HepG2 (cell line): ENCODE results near the gene CDC25C. TPM values are rescaled to one million over a fixed set of nuclear protein-coding genes. Genes with fewer than 3 reads are reported as not detected.

ENCODE experiments used
- CBX5 ChIP-seq: sonication (generic); formaldehyde crosslinking; IDR thresholded peaks from 2 replicates; pipeline ENCODE4 v1.4.0; 2020; ENCODE audit warnings: missing genetic modification reagents, borderline replicate concordance
- GFI1 ChIP-seq: sonication (generic); formaldehyde crosslinking; IDR thresholded peaks from 2 replicates; pipeline ENCODE4 v1.5.0; 2020; ENCODE audit warnings: missing genetic modification reagents, mild to moderate bottlenecking, borderline replicate concordance
- HNF4A ChIP-seq: sonication (generic); formaldehyde crosslinking; IDR thresholded peaks from 2 replicates; pipeline ENCODE4 v1.4.0; 2020; ENCODE audit warnings: missing genetic modification reagents
- MAZ ChIP-seq, 2 experiments: sonication (generic) in 1 of 2; formaldehyde crosslinking in 1 of 2; IDR thresholded peaks; 2 replicates each; pipeline versions ENCODE4 v1.5.0 to v1.6.1; 2012 to 2020; ENCODE audit warnings: low read depth in 2 of 2, mild to moderate bottlenecking in 2 of 2, borderline replicate concordance in 1 of 2, improper control_type of control experiment in 1 of 2, low read length in 1 of 2, missing genetic modification reagents in 1 of 2, moderate library complexity in 1 of 2
- MED13 ChIP-seq: sonication (generic); formaldehyde crosslinking; IDR thresholded peaks from 2 replicates; pipeline ENCODE4 v1.5.0; 2020; ENCODE audit warnings: missing genetic modification reagents
- NFATC3 ChIP-seq: sonication (generic); formaldehyde crosslinking; IDR thresholded peaks from 2 replicates; pipeline ENCODE4 v1.5.1; 2020; ENCODE audit warnings: mild to moderate bottlenecking, missing genetic modification reagents
- NR0B2 ChIP-seq: sonication (generic); formaldehyde crosslinking; IDR thresholded peaks from 2 replicates; pipeline ENCODE4 v1.4.0; 2020; ENCODE audit warnings: mild to moderate bottlenecking, missing genetic modification reagents
- NRL ChIP-seq: sonication (generic); formaldehyde crosslinking; IDR thresholded peaks from 2 replicates; pipeline ENCODE4 v1.5.0; 2020; ENCODE audit warnings: missing genetic modification reagents, mild to moderate bottlenecking, moderate library complexity, borderline replicate concordance
- SALL2 ChIP-seq: sonication (generic); formaldehyde crosslinking; IDR thresholded peaks from 2 replicates; pipeline ENCODE4 v1.8.1; 2023; ENCODE audit warnings: mild to moderate bottlenecking, missing genetic modification reagents, inconsistent platforms
- SIN3A ChIP-seq: IDR thresholded peaks from 2 replicates; pipeline ENCODE4 v1.6.1; 2011; ENCODE audit warnings: low read depth, mild to moderate bottlenecking, control low read depth, low read length, borderline replicate concordance
- SIN3B ChIP-seq: fragments of 150-350 bp; IDR thresholded peaks from 2 replicates; pipeline ENCODE4 v1.6.1; 2014; ENCODE audit warnings: low read length
- SMARCC2 ChIP-seq: fragments of 450-650 bp; IDR thresholded peaks from 2 replicates; pipeline ENCODE4 v1.6.1; 2017; ENCODE audit warnings: antibody characterized with exemption, mild to moderate bottlenecking
- TBX3 ChIP-seq: fragments of 450-650 bp; IDR thresholded peaks from 2 replicates; pipeline ENCODE4 v1.6.1; 2017; ENCODE audit warnings: antibody characterized with exemption, mild to moderate bottlenecking, inconsistent platforms, borderline replicate concordance
- U2AF1 ChIP-seq: fragments of 200-400 bp; formaldehyde crosslinking; optimal IDR thresholded peaks from 2 replicates; pipeline ENCODE3; 2017; ENCODE audit warnings: mild to moderate bottlenecking, low read depth, low read length
- ZFP37 ChIP-seq: sonication (generic); formaldehyde crosslinking; IDR thresholded peaks from 2 replicates; pipeline ENCODE4 v1.4.0; 2020; ENCODE audit warnings: missing genetic modification reagents, borderline replicate concordance
- ZNF234 ChIP-seq: sonication (generic); formaldehyde crosslinking; conservative IDR thresholded peaks from 2 replicates; pipeline ENCODE4 v1.5.1; 2020; ENCODE audit warnings: mild to moderate bottlenecking, missing genetic modification reagents
- ZNF235 ChIP-seq: sonication (generic); formaldehyde crosslinking; IDR thresholded peaks from 2 replicates; pipeline ENCODE4 v1.8.1; 2023; ENCODE audit warnings: mild to moderate bottlenecking, missing genetic modification reagents, borderline replicate concordance
- ZNF274 ChIP-seq: sonication (generic); formaldehyde crosslinking; IDR thresholded peaks from 2 replicates; pipeline ENCODE4 v1.5.1; 2020; ENCODE audit warnings: mild to moderate bottlenecking, missing genetic modification reagents
- ZNF441 ChIP-seq: sonication (generic); formaldehyde crosslinking; IDR thresholded peaks from 2 replicates; pipeline ENCODE4 v1.7.0; 2021; ENCODE audit warnings: missing genetic modification reagents, borderline replicate concordance
- ZNF558 ChIP-seq: sonication (generic); formaldehyde crosslinking; IDR thresholded peaks from 2 replicates; pipeline ENCODE4 v1.9.0; 2022; ENCODE audit warnings: mild to moderate bottlenecking, missing genetic modification reagents, borderline replicate concordance
- ZNF7 ChIP-seq: IDR thresholded peaks from 2 replicates; pipeline ENCODE4 v1.6.1; 2016; ENCODE audit warnings: missing biosample characterization, missing genetic modification reagents
- ZNF800 ChIP-seq: sonication (generic); formaldehyde crosslinking; IDR thresholded peaks from 2 replicates; pipeline ENCODE4 v1.4.0; 2020; ENCODE audit warnings: missing genetic modification reagents
- ZNF816 ChIP-seq: sonication (generic); formaldehyde crosslinking; IDR thresholded peaks from 2 replicates; pipeline ENCODE4 v1.8.0; 2022; ENCODE audit warnings: missing genetic modification reagents, mild to moderate bottlenecking, borderline replicate concordance
- ZNF839 ChIP-seq: sonication (generic); formaldehyde crosslinking; IDR thresholded peaks from 2 replicates; pipeline ENCODE4 v1.4.0; 2020; ENCODE audit warnings: missing genetic modification reagents, mild to moderate bottlenecking, borderline replicate concordance
- polyA plus RNA-seq, 8 experiments: library from polyadenylated mRNA; depleted of rRNA in 3 of 8; stranded (reverse) in 7 of 8; unstranded in 1 of 8; fragments of >200 nt; fragmentation: Illumina TruSeq in 4 of 8; extraction: Trizol in 4 of 8; gene quantifications; 2 replicates each; pipeline versions ENCODE4 v1.2.1 to v1.2.3, GENCODE V29; 2011 to 2016; ENCODE audit warnings: low read depth in 4 of 8, missing spikeins in 1 of 8, mixed read lengths in 1 of 8; ENCODE audit not compliant: insufficient read depth in 1 of 8
- total RNA-seq, 5 experiments: library from RNA; depleted of rRNA; stranded (reverse); fragments of >200 nt; fragmentation: Illumina TruSeq; extraction: Trizol; gene quantifications; 2 replicates each; pipeline ENCODE4 v1.2.3, GENCODE V29; 2016; ENCODE audit warnings: low read depth in 1 of 5
- TF ChIP-seq, protein P1 (sequence below): sonication (generic); formaldehyde crosslinking; IDR thresholded peaks from 2 replicates; pipeline ENCODE4 v1.5.0; 2020; ENCODE audit warnings: mild to moderate bottlenecking, missing genetic modification reagents

Gene CDC25C
- total and polyA plus RNA-seq, 2 of the 13 experiments (the other 11 are each of a cell fraction or from before 2014, with no cell fraction given) = 17.7 to 27.6 TPM

DNA sequence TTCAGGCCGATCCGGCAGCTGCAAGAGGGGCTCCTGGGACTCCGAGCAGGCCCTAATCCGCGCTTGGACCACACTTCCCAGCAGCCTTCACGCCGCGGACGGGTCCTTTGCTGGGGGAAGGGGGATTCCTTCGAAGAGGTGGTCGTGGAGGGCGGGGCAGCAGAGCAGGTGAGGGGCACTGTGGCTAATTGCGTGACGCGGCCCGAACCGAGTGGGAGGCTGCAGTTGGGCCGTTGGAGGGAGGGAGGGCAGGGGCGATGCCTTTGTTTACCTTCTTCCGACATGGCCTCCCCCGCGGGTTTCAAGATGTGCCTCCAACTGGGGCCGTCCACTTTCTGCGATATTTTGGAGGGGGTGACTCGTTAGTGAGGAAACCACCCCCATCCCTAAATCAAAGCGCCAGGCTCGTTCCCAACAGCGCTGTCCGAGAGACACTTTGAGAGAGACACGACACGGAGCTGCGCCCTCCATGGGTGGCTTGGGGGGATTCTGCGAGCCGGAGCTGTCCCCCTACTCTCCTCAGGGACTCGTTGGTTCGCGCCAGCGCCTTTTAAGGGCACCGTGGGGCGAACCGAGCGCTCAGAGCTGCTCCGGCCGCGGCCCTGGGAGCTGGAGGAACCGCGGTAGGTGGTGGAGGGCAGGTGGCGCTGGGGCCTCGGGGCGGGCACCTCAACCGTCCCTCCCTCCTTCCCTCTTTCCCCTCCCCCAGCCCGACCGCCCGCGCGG, 6.2 kb upstream of the CDC25C start, which contains the start of gene FAM53C (continued):
- peak; percentile 73; the same call in 1 of the 2 replicates for TF ChIP-seq ZNF558 (CRISPR knock-in tag)
- TF ChIP-seq SIN3B = peak; percentile 42; the same call in 1 of the 2 replicates
- peak; percentile 54 for TF ChIP-seq NRL (CRISPR knock-in tag)
- TF ChIP-seq ZNF7 = peak; percentile 15; the same call in 1 of the 2 replicates
- peak; percentile 42; the same call in 1 of the 2 replicates for TF ChIP-seq ZFP37
- TF ChIP-seq SMARCC2 = no peak
- 0 out of 2 replicates have a peak, but pooled peaks have one; percentile 52 for TF ChIP-seq ZNF816 (CRISPR knock-in tag)
- TF ChIP-seq ZNF235 = peak; percentile 73; the same call in 1 of the 2 replicates
- no peak; the same call in 1 of the 2 replicates for TF ChIP-seq GFI1 (CRISPR knock-in tag)
- peak; percentile 79; the same call in 1 of the 2 replicates for TF ChIP-seq MAZ (IDR thresholded peaks at IDR 0.05; ENCODE audit: borderline replicate concordance, low read depth, low read length)
- peak; percentile 83 for TF ChIP-seq MAZ (CRISPR knock-in tag; IDR thresholded peaks at IDR 0.05; ENCODE audit: low read depth)
- TF ChIP-seq ZNF234 (CRISPR knock-in tag) = no peak
- no peak for TF ChIP-seq ZNF274
- TF ChIP-seq SIN3A = peak; percentile 77; the same call in 1 of the 2 replicates
- TF ChIP-seq TBX3 = peak; percentile 23; the same call in 1 of the 2 replicates
- TF ChIP-seq U2AF1 = peak; percentile 96
- TF ChIP-seq CBX5 (CRISPR knock-in tag) = 0 out of 2 replicates have a peak, but pooled peaks have one; percentile 53
- TF ChIP-seq, protein P1, sequence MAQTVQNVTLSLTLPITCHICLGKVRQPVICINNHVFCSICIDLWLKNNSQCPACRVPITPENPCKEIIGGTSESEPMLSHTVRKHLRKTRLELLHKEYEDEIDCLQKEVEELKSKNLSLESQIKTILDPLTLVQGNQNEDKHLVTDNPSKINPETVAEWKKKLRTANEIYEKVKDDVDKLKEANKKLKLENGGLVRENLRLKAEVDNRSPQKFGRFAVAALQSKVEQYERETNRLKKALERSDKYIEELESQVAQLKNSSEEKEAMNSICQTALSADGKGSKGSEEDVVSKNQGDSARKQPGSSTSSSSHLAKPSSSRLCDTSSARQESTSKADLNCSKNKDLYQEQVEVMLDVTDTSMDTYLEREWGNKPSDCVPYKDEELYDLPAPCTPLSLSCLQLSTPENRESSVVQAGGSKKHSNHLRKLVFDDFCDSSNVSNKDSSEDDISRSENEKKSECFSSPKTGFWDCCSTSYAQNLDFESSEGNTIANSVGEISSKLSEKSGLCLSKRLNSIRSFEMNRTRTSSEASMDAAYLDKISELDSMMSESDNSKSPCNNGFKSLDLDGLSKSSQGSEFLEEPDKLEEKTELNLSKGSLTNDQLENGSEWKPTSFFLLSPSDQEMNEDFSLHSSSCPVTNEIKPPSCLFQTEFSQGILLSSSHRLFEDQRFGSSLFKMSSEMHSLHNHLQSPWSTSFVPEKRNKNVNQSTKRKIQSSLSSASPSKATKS = no peak
- TF ChIP-seq HNF4A (CRISPR knock-in tag) = no peak; the same call in 1 of the 2 replicates
- TF ChIP-seq NR0B2 = peak; percentile 77
- TF ChIP-seq ZNF800 (CRISPR knock-in tag) = peak; percentile 74; the same call in 1 of the 2 replicates
- peak; percentile 85 for TF ChIP-seq SALL2 (CRISPR knock-in tag)
- peak; percentile 66; the same call in 1 of the 2 replicates for TF ChIP-seq MED13
- no peak for TF ChIP-seq ZNF839 (CRISPR knock-in tag)
- peak; percentile 63; the same call in 1 of the 2 replicates for TF ChIP-seq ZNF441 (CRISPR knock-in tag)
- no peak for TF ChIP-seq NFATC3 (CRISPR knock-in tag)
